Hypothalamus (tissue), 51 donors: Measurements from ENCODE around the gene DSCAM.
A peak's percentile ranks its signal among the peaks of the same experiment; 100 is the strongest.

Experiments
- DNase-seq, 51 donors: peaks; one replicate each; lab custom pipeline; 2025; lab: John Stamatoyannopoulos, UW

DSCAM gene

DNA sequence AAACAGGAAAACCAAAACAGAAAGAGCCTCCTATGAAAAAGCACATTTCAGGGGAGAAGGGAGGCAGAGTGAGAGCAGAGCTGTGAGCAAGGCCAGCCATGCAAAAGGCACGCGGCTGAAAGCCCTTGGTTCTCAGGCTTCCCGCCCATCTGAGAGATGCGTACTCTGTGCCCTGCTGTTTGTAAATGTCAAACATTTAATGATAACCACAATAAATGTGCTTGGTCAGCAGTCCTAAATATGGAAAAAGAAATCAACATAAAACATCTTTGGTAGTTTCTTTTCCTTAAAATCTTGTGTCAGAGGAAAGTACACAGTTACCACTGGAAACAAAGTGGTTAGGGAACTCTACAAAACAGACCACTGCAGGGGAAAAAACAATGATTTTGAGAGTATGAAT, 283.1 kb downstream of the DSCAM start:
- no peak for DNase-seq

GRCh38 chr21:40562242-40563002, 284.5 kb downstream of the DSCAM start:
- no peak for DNase-seq

DNA sequence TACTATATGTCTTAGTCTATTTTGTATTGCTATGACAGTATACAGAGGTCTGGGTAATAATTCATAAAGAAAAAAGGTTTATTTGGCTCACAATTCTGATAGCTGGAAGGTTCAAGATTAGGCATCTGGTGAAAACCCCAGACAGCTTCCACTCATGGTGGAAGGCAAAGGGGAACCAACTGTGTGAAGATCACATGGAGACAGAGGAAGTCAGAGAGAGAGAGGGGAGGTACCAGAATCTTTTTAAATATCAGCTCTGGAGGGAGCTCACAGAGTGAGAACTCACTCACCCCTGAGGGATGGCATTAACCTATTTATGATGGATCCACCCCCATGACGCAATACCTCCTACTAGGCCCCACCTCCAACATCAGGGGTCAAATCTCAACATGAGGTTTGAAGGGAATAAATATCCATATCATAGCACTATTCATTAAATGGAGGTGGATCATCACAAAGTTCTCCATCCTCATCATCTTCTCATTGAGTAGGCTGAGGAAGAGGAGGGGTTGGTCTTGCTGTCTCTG, 290.5 kb downstream of the DSCAM start:
- no peak for DNase-seq

GRCh38 chr21:40555021-40555528, 291.9 kb downstream of the DSCAM start:
- no peak for DNase-seq

GRCh38 chr21:40553781-40554180, 293.2 kb downstream of the DSCAM start:
- no peak for DNase-seq

DNA sequence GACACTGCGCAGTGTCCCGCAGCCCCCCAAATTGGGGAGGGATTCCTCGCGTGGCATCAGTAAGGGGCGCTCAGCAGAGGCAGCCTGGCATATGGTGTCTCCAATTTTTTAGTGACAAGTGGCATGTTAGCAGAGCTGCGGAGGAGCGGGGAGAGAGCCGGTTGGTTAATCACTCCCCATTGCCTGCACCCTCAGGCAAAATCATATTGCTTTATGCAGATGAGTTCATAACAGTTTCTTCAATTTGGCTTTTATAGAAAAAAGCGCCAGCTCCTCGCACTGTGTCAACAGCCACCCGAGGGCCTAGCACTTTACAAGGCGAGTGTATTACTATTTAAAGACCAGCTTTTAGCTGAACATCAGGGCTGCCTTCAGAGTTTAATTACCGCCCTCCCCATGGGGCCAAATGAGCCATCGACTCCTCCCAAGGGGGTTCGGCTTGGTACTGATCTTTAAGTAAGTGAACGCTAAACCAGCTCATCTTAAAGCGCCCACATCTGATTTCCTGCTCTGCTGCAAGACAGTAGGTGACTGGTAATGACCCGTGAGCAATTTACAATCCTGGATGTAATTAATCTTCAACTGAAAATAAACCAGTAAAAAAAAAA, 298.9 kb downstream of the DSCAM start:
- no peak for DNase-seq

- DNase-seq = no peak
Measured at GRCh38 chr21:40546647-40547046, 300.3 kb downstream of the DSCAM start.

DNA sequence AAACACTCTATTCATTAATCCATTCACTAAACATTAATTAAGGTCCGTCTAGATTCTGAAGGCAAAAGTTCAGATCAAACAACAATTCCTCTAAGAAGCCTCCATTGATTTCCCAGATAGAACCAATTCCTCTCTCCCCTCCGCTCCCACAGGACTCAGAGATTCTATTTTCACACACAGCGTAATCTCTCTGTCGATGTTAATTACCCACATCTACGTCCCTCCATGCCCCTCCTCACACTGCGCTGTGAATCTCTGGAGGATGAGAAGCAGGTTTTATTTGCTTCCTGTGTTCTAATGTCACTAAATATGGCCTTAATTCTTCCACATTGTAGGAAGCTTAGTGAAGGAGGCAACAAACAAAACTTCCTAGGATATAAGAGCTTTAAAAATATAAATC, 306.7 kb downstream of the DSCAM start:
- DNase-seq = no peak

DNA sequence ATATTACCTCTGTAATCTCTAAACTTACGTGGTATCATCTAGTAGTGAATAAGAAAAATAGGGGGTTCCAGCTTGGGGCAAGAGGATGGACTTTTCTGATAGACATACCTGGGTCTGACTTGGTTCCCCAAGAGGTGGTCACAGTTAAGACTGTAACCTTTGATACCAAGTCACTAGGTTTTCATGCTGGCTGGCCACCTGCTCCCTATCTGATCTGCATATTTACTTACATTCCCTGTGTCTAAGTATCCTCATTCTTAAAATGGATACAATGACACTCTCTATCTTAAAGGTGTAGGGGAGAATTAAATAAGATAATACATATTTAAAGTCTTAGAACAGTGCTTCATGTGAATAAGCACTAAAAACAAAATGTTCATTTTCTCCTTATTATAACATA, 312.1 kb downstream of the DSCAM start:
- no peak for DNase-seq

- no peak for DNase-seq
Measured at GRCh38 chr21:40531431-40532110, 315.4 kb downstream of the DSCAM start.

DNA sequence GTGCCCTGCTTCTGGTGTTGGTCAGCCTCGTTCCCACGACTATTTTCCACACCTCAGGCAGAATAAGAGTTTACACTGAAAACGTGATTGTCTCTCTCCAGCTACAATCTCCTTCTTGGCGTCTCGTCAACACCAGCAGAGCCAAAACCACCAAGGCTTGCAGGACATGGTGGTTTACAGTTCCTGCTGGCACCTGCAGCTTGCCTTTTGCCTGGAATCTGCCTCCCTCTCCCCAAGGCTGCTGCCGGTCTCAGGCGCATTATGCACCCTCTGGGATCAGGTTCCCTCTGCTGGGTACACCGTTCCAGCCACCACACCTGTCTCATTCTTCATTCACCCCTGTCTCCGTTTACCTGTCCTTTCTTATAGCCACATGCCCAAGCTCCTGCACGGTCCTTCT, 315.9 kb downstream of the DSCAM start:
- DNase-seq = no peak

GRCh38 chr21:40517646-40518045, 329.3 kb downstream of the DSCAM start:
- DNase-seq = no peak

DNA sequence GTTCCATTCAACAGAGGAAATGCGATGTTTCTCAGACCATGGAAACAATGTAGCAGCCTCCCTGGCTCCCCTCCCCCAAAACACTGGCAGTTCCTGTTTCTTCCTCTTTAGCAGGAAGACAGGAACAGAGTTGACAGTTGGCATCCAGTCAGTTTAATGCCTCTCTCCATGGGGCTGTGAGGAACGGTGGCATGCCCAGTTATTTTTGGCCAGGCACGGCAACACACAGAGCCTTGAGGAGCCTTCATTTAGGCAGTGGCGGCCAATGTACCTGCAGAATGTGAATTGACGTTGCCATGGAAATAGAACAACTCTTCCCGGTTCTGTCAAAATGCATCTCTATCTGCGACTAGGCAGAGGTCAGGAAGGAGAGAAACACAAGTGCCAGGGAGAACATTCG, 330.6 kb downstream of the DSCAM start:
- DNase-seq = peak in 22 of 51 donors; percentile 2 to 46 (median 8)

DNA sequence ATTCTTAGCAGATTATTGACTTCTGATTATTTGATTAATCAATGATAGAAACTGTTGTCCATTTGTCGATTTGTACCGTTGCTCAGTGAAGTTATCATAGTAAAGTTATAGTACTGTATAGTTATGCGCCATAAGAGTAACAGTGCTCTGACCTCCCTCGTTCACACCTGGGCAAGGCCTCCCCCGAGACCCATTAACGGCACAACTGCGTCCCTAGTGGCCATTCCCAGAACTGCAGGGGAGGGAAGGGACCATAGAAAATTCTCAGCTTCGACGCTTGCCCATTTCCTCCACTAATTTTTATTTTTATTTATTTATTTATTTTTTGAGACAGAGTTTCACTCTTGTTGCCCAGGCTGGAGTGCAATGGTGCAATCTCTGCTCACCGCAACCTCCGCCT, 334.4 kb downstream of the DSCAM start:
- no peak for DNase-seq

DNA sequence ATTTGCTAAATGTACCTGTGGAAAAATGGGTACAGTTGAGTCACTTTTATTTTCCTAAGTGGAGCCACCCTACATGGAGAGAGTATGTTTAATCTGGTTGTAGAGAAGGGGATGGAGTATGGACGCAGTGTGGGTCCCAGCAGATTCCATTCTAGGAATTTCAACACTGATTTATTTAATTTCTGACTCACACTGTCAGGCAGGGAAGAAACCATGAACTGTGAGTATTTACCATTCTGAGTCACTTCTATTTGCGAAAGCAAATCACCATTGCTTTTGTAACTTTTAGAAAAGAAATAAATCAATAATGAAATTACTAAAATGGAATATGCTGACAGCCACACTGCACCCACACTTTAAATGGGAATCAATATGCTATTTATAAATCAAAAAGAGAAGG, 339.0 kb downstream of the DSCAM start:
- no peak for DNase-seq

GRCh38 chr21:40505681-40506080, 341.3 kb downstream of the DSCAM start:
- no peak for DNase-seq

DNA sequence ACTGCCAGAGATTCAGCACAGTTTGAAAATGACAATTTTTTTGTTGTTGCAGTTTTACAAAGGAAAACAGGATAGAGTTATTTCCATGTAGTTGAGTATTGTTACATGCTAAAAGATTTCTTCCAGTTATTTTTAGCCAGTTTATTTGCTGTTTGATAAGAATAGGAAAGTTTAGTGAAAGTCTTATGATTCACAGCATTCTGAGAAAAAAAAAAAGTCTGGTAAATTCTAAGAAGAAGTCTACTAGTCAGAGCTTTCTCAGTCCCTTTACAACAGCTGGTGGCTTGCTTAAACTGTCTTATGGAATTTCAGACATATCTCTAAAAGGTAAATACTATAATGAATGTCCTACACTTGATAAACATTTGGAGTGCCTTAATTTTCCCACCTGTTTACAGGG, 341.7 kb downstream of the DSCAM start:
- DNase-seq = no peak

DNA sequence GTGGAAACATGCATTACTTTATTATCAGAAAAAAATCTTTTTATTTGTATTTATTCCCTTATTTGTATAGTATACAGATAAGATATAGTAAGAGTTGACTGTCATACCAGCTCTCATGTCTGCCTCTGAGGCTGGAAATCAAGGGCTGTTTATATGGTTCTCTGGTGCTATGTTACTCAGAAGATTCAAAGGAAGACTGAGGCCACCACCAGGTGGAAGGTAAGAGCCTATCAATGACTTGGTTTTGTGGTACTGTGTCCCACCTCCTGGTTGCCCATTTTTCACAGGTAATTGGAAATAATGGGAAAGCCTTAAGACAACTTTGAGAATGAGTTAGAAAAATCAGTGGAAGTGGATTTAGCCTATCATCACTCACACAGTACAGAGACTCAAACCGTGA, 342.1 kb downstream of the DSCAM start:
- no peak for DNase-seq

DNA sequence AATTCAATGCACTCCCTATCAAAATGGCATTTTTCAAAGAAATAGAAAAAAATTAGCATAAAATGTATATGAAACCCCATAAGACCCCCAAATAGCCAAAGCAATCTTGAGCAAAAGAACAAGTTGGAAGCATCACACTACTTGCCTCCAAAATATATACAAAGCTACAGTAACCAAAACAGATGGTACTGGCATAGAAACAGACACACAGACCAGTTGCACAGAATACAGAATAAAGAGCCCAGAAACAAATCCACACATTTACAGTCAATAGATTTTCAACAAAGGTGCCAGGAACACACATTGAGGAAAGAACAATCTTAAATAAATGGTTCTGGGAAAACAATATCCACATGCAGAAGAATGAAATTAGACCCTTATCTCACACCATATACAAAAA, 350.8 kb downstream of the DSCAM start:
- DNase-seq = no peak

DNA sequence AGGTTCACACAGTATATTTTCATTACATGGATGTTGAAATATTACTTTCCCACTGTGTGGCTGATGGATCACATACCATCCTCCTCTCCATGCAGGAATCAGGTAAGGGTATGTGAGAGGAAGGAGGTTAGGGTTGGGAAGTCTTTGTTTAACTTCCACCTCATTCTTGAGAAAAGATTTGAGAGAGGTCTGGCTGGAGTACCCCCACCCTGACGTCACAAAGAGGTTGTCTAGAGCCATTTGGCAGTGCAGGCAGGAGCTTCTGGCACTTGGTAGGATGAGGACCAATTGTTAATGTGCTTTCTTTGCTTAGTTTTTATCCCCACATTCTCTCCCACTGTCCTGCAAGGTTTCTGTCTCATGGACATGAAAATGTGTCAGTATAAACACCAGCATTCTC, 356.6 kb downstream of the DSCAM start:
- DNase-seq = no peak

DNA sequence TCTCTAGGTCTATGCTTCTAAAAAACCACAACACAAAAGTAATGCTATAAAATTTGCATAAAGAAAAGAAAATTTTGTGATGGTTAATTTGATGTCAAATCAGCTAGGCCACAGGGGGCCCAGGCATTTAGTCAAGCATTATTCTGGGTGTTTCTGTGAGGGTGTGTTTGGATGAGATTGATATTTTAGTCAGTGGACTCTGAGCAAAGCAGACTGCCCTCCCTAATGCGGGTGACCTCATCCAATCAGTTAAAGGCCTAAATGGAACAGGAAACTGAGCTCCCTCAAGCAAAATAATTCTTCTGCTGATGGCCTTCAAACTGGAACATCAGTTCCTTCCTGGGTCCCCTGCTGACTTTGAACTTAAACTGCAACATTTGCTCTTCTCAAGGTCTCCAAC, 358.0 kb downstream of the DSCAM start:
- DNase-seq = no peak

DNA sequence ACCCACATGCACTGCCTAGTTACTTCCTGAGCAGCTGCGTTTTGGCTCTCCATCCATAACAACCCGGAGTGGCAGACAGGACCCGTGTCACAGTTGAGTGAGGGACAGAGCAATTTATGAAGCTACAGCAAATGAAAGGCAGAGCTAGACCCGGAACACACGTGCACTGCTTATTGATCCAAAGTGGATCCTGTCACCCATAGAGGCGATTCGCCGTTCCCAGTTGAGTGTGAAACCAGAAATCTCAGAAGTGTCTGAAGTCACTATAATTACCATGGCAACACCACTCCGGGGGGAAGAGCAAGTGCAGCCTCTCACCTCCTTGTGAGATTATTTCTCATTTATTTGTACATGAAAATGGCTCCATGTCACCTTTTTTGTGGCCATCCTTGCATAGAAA, 365.2 kb downstream of the DSCAM start:
- DNase-seq = peak in 2 of 51 donors; percentile 2 to 6
